HG02642 (cell line): Measurements from ENCODE around the gene EXTL1.

Experiments used
- ATAC-seq: cut with Tn5 transposase; IDR thresholded peaks from one replicate; pipeline ENCODE4 v1.9.1; 2021; ENCODE audit warnings: mild to moderate bottlenecking; ENCODE audit not compliant: unreplicated experiment, poor library complexity

EXTL1 gene

DNA sequence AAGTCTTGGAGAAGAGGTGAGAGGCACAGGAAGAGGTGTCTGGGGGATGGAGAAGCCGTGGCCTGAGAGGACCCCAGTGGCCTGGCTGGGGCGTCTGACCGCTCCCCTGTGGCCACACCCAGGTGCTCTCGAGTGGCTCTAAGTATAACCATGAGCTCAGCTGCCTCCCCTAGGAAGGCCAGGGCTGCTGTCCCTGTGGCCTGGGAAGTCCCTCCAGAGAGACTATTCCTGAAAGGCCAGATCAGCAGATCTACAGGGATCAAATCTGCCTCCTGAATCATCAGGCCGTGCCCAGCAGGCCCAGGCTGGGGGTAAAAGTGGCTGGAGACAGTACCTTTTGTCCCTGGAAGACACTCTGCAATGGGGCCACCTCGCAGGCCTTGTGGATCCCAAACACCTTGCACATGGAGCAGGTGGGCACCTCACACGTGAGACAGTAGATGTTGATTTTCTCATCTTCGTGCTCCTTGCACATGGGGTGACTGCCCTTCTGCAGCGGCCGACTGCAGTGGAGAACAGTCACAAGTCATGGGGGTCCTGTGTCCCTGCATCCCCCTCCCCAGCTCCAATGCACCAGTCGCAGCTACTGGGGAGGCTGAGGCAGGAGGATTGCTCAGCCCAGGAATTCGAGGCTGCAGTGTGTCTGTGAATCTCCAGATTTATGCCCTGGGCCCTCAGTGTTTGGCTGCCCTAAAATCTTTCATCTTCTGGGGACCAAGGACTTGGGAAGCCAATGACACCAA, 39.4 kb downstream of the EXTL1 start:
- ATAC-seq: no peak

DNA sequence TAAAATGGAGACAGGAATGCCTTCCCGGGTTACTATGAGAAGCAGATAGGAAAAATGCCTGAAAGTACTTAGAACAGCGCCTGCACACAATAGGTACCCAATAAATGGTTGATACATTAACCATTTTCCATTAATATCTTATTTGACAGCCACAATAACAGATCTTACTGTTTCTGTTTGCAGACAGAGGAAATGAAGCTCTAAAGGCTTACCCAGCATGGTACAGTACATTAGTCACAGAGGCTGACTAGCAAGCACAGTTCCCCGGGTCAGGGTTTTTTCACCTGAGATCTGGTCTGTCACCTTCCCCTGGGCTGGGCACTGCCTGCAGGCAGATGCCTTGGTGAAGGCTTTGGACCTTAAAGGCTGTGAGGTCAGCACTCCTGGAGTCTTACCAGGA, 43.0 kb downstream of the EXTL1 start:
- no peak for ATAC-seq

- no peak for ATAC-seq
Observed at GRCh38 chr1:26066160-26066559, 44.6 kb downstream of the EXTL1 start.

DNA sequence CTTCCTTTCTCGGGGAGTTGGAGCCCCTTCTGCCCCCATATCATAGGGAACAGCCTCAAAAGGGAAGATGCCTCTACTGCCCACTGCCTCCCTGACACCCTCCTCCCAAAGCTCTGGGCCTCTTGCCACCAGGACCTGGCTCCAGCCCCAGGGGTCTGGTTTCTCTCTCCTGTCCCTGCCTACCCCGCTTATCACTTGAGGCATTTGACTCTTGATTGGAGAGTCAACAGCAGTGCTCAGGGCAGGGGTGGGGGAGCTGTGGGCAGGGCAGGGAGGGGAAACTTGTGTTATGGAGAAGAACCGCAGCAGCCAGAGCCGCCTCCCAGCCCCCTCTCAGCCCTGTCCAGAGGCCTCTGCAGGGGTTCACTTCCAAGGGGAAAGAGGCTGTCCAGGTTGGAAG, 45.3 kb downstream of the EXTL1 start:
- no peak for ATAC-seq

DNA sequence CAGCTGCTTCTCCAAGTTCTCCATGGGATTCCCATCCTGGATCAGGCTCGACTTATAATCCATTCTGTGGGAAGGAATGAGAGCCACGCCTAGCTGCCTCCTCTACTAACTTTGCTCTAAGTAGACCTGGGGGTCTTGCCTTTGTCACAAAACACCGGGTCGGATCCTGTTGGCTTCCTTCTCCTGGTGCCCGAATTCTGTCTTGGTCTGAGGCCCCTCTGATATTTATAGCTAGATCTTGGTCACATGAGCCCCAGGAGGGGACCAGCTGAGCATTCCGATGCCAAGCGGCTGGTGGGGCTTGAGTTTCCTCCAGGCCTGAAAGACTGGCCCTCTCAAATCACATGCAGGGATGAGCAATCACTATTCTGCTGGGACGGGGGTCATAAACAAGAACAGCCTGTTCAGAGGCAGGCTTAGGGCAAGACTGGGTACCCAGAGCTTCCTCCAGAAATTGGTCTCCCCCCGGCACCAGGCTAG, 45.9 kb downstream of the EXTL1 start, which contains the start of gene TRIM63:
Gene TRIM63 (minus strand): TSS at position 199 of the 480 bp plus-strand sequence. CDS start 136 bp downstream, at position 63.
- no peak for ATAC-seq

GRCh38 chr1:26069941-26070295, 48.3 kb downstream of the EXTL1 start:
- no peak for ATAC-seq

- ATAC-seq: no peak
Observed at GRCh38 chr1:26070296-26070962, 48.9 kb downstream of the EXTL1 start.

GRCh38 chr1:26070963-26071342, 49.4 kb downstream of the EXTL1 start:
- no peak for ATAC-seq

- no peak for ATAC-seq
Observed at GRCh38 chr1:26072305-26072704, 50.7 kb downstream of the EXTL1 start.

- ATAC-seq: no peak
Observed at GRCh38 chr1:26075421-26076144, 54.0 kb downstream of the EXTL1 start.

DNA sequence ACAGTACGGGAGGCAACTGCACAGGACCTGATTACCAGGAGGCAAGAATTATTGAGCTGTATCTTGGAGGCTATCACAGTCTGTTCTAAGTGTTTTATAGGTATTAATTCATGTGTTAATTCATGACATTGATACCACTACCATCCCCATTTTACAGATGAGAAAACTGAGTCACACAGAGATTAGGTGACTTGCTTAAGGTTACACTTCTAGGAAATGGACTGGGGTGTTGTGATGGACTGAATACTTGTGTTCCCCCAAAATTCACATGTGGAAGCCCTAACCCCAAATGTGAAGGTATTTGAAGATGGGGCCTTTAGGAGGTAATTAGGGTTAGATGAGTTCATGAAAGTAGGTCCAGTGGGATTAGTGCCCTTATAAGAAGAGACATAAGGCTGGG, 55.9 kb downstream of the EXTL1 start:
- no peak for ATAC-seq

GRCh38 chr1:26078286-26079177, 57.0 kb downstream of the EXTL1 start:
- no peak for ATAC-seq

DNA sequence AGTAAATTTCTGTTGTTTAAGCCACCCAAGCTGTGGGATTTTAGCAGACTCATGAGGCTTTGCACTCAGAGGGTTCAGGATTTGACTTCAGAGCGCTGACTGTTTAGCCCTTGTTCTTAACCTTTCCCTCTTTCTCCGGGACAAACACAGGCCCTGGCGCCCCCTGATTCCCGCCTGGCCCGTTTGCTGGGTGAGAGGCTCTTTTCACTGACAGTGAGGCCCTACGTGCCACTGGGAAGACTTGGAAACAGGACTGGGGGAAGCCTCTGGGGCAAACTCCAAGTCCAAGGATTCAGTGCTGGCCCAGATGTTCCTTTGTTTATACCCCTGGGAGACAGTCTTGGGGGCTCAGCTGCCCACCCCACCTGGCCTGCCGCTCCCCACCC, 57.6 kb downstream of the EXTL1 start:
- no peak for ATAC-seq

GRCh38 chr1:26079960-26080814, 58.6 kb downstream of the EXTL1 start:
- no peak for ATAC-seq

- ATAC-seq: no peak
Observed at GRCh38 chr1:26081267-26082019, 59.9 kb downstream of the EXTL1 start.

- ATAC-seq: no peak
Observed at GRCh38 chr1:26082020-26082350, 60.4 kb downstream of the EXTL1 start.

- ATAC-seq: no peak
Observed at GRCh38 chr1:26083208-26083607, 61.6 kb downstream of the EXTL1 start.

- no peak for ATAC-seq
Observed at GRCh38 chr1:26084091-26084561, 62.6 kb downstream of the EXTL1 start.

GRCh38 chr1:26084844-26085243, 63.3 kb downstream of the EXTL1 start:
- ATAC-seq: no peak
